PFSK-1 (cell line): Measurements from ENCODE around the gene FGD6.

Experiments used
- FOXP2 ChIP-seq: optimal IDR thresholded peaks from 2 replicates; pipeline ENCODE3; 2011; ENCODE audit warnings: borderline replicate concordance, control low read depth, inconsistent platforms; ENCODE audit not compliant: insufficient read depth; ENCODE audit errors: extremely low read length, extremely low read depth
- POLR2AphosphoS5 ChIP-seq: IDR thresholded peaks from 2 replicates; pipeline ENCODE4 v1.6.1; 2012; ENCODE audit warnings: low read depth, mild to moderate bottlenecking, control low read depth, low read length, moderate library complexity
- REST ChIP-seq, 2 experiments: IDR thresholded peaks; 2 replicates each; pipeline versions ENCODE4 v1.6.1 to v1.8.0; 2011 to 2012; ENCODE audit warnings: low read depth in 2 of 2, low read length in 2 of 2, control low read depth in 1 of 2, inconsistent platforms in 1 of 2, mild to moderate bottlenecking in 1 of 2, moderate library complexity in 1 of 2; ENCODE audit not compliant: insufficient read depth in 1 of 2
- SIN3A ChIP-seq: IDR thresholded peaks from 2 replicates; pipeline ENCODE4 v1.6.1; 2012; ENCODE audit warnings: mild to moderate bottlenecking, low read length, moderate library complexity, borderline replicate concordance; ENCODE audit not compliant: insufficient read depth
- TAF1 ChIP-seq: IDR thresholded peaks from 2 replicates; pipeline ENCODE4 v1.6.1; 2012; ENCODE audit warnings: low read length, control low read depth, borderline replicate concordance; ENCODE audit not compliant: insufficient read depth

- TF ChIP-seq POLR2AphosphoS5, result no peak
- no peak for TF ChIP-seq REST (IDR thresholded peaks at IDR 0.05; ENCODE audit: insufficient read depth in 1 of 2, low read depth in 2 of 2, low read length in 2 of 2)
- no peak for TF ChIP-seq FOXP2
- no peak for TF ChIP-seq TAF1
- TF ChIP-seq SIN3A, result no peak
These were observed 13.0 kb upstream of the FGD6 start for GRCh38 chr12:95230313-95230712.
